Activated naive CD4-positive, alpha-beta T cell (primary cell): Measurements from ENCODE around the gene AQP12A.

ENCODE experiments used
- DNase-seq, 4 experiments: peaks; one replicate each; lab custom pipeline; 2025; lab: John Stamatoyannopoulos, UW

Gene AQP12A

GRCh38 chr2:240708457-240708856 lies 16.8 kb downstream of the AQP12A start:
- DNase-seq: no peak

- no peak for DNase-seq
Measured at GRCh38 chr2:240711296-240711695, 19.6 kb downstream of the AQP12A start.

- DNase-seq: no peak
Measured at GRCh38 chr2:240711701-240712100, 20.0 kb downstream of the AQP12A start.

- no peak for DNase-seq
Measured at GRCh38 chr2:240712121-240712520, 20.5 kb downstream of the AQP12A start.

GRCh38 chr2:240713071-240713927 lies 21.6 kb downstream of the AQP12A start:
- no peak for DNase-seq

GRCh38 chr2:240713928-240714746 lies 22.5 kb downstream of the AQP12A start:
- DNase-seq: no peak

- no peak for DNase-seq
Measured at GRCh38 chr2:240714747-240715725, 23.4 kb downstream of the AQP12A start.

GRCh38 chr2:240716130-240716798 lies 24.6 kb downstream of the AQP12A start:
- no peak for DNase-seq

GRCh38 chr2:240717181-240717641 lies 25.5 kb downstream of the AQP12A start:
- no peak for DNase-seq

GRCh38 chr2:240717681-240718581 lies 26.3 kb downstream of the AQP12A start:
- DNase-seq: no peak

- DNase-seq: no peak
Measured at GRCh38 chr2:240718896-240719490, 27.3 kb downstream of the AQP12A start.

- DNase-seq: no peak
Measured at GRCh38 chr2:240719676-240720545, 28.2 kb downstream of the AQP12A start.

- no peak for DNase-seq
Measured at GRCh38 chr2:240720686-240721595, 29.3 kb downstream of the AQP12A start.

GRCh38 chr2:240721596-240722180 lies 30.0 kb downstream of the AQP12A start:
- DNase-seq: no peak

GRCh38 chr2:240722376-240722775 lies 30.7 kb downstream of the AQP12A start:
- no peak for DNase-seq

GRCh38 chr2:240722796-240723735 lies 31.4 kb downstream of the AQP12A start:
- DNase-seq: no peak
